ENCODE measurements around the gene PLCH2.

GRCh38 chr1:2477791-2478499, 1.9 kb downstream of the PLCH2 start:
- TF ChIP-seq CTCF (IDR thresholded peaks at IDR 0.05; ENCODE audit: low read length) (no peak), EZH2 (IDR thresholded peaks at IDR 0.05; ENCODE audit: borderline replicate concordance, low read length) (no peak)
